LHCN-M2 (cell line): Measurements from ENCODE around the gene MAPT. TPM values are rescaled to one million over a fixed set of nuclear protein-coding genes. Genes with fewer than 3 reads are reported as not detected.

ENCODE experiments used
- DNase-seq: peaks from one replicate; pipeline ENCODE4 v3.0.0-alpha.2; 2012; ENCODE audit warnings: low read depth
- polyA plus RNA-seq: library from polyadenylated mRNA; unstranded; fragments of >200 nt; gene quantifications from one replicate; pipeline ENCODE4 v1.2.1, GENCODE V29; 2012; ENCODE audit warnings: missing spikeins
- total RNA-seq: library from RNA; depleted of rRNA; stranded (reverse); fragments of >200 nt; gene quantifications from 2 replicates; pipeline ENCODE4 v1.2.3, GENCODE V29; 2014; rRNA removed

Gene MAPT
- 0.06 TPM in 1 of 2 replicates, not detected in the other for total RNA-seq
- polyA plus RNA-seq = 0.18 TPM

DNA sequence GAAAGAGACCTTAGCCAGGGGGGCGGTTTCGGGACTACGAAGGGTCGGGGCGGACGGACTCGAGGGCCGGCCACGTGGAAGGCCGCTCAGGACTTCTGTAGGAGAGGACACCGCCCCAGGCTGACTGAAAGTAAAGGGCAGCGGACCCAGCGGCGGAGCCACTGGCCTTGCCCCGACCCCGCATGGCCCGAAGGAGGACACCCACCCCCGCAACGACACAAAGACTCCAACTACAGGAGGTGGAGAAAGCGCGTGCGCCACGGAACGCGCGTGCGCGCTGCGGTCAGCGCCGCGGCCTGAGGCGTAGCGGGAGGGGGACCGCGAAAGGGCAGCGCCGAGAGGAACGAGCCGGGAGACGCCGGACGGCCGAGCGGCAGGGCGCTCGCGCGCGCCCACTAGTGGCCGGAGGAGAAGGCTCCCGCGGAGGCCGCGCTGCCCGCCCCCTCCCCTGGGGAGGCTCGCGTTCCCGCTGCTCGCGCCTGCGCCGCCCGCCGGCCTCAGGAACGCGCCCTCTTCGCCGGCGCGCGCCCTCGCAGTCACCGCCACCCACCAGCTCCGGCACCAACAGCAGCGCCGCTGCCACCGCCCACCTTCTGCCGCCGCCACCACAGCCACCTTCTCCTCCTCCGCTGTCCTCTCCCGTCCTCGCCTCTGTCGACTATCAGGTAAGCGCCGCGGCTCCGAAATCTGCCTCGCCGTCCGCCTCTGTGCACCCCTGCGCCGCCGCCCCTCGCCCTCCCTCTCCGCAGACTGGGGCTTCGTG lies at the start of gene MAPT:
Gene MAPT (plus strand): TSS at position 533 of the 763 bp plus-strand sequence. CDS start 67,784 bp downstream, outside the sequence.
- DNase-seq = peak; percentile 49

GRCh38 chr17:45844695-45845375 lies 49.5 kb upstream of the MAPT start, which contains the start of gene SPPL2C:
Gene SPPL2C (plus strand): TSS chr17:45844881. CDS start chr17:45844907, 26 bp downstream.
- DNase-seq = no peak

GRCh38 chr17:45845376-45846185 lies 48.8 kb upstream of the MAPT start:
- DNase-seq = no peak

- no peak for DNase-seq
These were observed 48.1 kb upstream of the MAPT start for GRCh38 chr17:45846223-45846622.

DNA sequence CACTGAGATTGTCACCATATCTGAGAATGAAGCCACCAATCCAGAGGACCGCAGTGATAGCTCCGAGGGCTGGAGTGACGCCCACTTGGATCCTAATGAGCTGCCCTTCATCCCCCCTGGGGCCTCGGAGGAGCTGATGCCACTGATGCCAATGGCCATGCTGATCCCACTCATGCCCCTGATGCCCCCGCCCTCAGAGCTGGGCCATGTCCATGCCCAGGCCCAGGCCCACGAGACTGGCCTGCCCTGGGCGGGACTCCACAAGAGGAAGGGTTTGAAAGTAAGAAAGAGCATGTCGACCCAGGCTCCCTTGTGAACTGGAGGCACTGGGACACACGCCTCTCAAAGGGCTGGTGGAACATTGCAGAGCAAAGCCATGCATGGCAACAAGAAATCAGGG lies 47.7 kb upstream of the MAPT start:
- no peak for DNase-seq

- no peak for DNase-seq
These were observed 47.3 kb upstream of the MAPT start for GRCh38 chr17:45847101-45847500.

DNA sequence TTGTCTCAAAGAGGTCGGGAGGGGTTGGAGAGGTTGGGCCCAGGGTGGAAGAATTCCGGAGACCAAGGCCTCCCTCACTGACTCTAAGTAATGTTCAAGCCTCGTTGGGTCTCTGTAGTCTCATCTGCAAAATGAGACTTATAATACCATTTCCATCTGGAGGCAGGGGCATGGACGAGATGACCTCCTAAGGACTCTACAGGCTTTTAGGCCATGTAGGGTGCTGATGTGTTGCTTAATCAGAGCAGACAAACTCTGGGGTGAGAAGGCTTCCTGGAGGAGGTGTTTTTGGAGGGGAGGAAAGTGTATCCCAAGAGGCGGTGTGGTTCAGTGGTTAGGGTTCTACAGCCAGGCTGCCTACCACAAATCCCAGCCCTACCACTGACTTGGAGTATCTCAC lies 46.6 kb upstream of the MAPT start:
- DNase-seq = no peak

GRCh38 chr17:45848405-45848804 lies 45.9 kb upstream of the MAPT start:
- no peak for DNase-seq

- no peak for DNase-seq
These were observed 45.4 kb upstream of the MAPT start for GRCh38 chr17:45848868-45849535.

GRCh38 chr17:45849536-45849990 lies 44.8 kb upstream of the MAPT start:
- DNase-seq = no peak

DNA sequence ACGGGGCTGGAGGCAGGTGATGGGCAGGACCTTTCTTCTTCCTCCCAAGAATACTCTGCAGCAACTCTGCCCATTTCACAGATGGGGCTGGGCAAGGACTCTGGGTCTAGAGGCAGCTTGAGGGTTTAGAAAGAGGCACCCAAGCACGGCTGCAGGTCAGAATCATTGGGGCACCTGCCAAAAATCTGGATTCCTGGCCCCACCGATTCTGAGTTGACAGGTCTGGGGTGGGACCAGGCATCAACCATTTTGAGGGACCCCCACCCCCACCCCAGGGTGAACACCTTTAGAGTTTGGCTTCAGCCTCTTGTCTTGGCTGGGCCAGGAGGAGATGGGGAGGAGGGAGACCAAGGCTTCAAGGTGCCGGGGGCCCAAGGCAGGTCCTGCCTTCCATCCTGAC lies 44.3 kb upstream of the MAPT start:
- DNase-seq = no peak

GRCh38 chr17:45850468-45850867 lies 43.9 kb upstream of the MAPT start:
- DNase-seq = no peak

- no peak for DNase-seq
These were observed 43.3 kb upstream of the MAPT start for GRCh38 chr17:45851022-45851421.

GRCh38 chr17:45851464-45851863 lies 42.9 kb upstream of the MAPT start:
- no peak for DNase-seq

- DNase-seq = no peak
These were observed 42.5 kb upstream of the MAPT start for GRCh38 chr17:45851873-45852272.

- DNase-seq = peak; percentile 40
These were observed 41.6 kb upstream of the MAPT start for GRCh38 chr17:45852535-45853297.

DNA sequence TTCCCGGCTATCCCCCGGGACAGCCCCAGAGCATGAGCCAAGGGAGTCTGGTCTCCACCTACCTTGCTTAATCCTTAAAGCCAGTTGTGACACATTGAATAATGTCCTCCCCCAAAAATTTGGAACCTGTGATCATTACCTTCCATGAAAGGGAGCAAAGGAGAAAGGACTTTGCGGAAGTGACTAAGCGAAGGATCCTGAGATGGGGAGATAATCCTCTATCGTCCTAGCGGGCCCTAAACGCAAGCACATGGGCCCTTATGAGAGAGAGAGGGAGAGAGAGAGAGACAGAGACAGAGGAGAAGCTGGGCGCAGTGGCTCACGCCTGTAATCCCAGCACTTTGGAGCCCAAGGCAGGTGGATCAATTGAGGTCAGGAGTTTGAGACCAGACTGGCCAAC lies 40.1 kb upstream of the MAPT start:
- no peak for DNase-seq

- no peak for DNase-seq
These were observed 38.5 kb upstream of the MAPT start for GRCh38 chr17:45855691-45856336.

DNA sequence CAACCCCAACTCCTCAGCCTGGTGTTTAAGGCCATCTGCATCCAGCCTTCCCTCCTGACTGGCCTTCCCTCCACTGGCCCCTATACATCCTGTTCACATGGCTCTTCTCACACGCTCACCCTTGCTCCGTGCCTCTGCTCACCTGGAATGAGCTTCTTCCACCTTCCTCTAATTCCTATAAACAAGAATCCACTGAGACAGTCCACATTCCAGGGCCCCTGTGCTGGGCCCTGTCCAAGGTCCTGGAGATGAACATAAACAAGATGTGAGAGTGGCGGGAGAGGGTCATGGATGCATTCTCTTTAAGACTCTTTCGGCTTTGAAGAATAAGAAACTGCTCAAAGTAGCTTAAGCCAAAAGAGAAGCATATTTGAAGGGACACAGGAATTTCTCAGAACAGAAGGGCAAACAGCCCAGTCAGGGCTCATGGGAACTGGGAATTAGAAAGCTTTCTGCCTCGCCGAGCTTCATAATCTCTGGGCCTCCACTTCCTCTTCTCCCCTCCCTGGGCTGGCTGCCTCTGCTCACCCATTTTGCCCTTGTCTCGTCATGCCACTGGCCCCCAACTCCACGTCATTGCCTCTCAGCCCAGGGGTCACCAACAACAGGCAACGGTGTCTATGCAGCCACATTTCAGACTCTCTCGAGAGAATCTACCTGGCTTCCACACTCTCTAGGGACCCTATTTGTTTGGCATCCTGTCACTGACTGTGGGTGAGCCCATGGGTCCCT lies 36.2 kb upstream of the MAPT start:
- DNase-seq = peak; percentile 5
